D721Med (cell line): ENCODE measurements around the gene SNCA.

ENCODE experiments used
- DNase-seq: peaks from one replicate; pipeline ENCODE4 v3.0.0; 2011; ENCODE audit warnings: low spot score; ENCODE audit not compliant: insufficient read length
- FAIRE-seq: peaks from 2 replicates; lab custom pipeline; 2011; peaks lifted over from hg19 to GRCh38; lab: Jason Lieb, UNC
- CTCF ChIP-seq: IDR thresholded peaks from 2 replicates; pipeline ENCODE4 v1.5.1; 2012; ENCODE audit warnings: mild to moderate bottlenecking, control low read depth; ENCODE audit not compliant: insufficient read depth; ENCODE audit errors: missing control alignments

SNCA gene

GRCh38 chr4:89759426-89759825 is 77.5 kb downstream of the SNCA start:
- peak; percentile 41 for FAIRE-seq
- DNase-seq = no peak
- TF ChIP-seq CTCF = no peak

- DNase-seq = no peak
- no peak for TF ChIP-seq CTCF
- no peak for FAIRE-seq
Observed at GRCh38 chr4:89757154-89757719, 79.7 kb downstream of the SNCA start.

GRCh38 chr4:89755220-89755619 is 81.7 kb downstream of the SNCA start:
- DNase-seq (no peak), FAIRE-seq (no peak)
- TF ChIP-seq CTCF = no peak

GRCh38 chr4:89754531-89754930 is 82.4 kb downstream of the SNCA start:
- FAIRE-seq (no peak), DNase-seq (no peak)
- no peak for TF ChIP-seq CTCF

GRCh38 chr4:89753601-89754066 is 83.3 kb downstream of the SNCA start:
- no peak for DNase-seq
- peak; percentile 16 for FAIRE-seq
- no peak for TF ChIP-seq CTCF

- DNase-seq (no peak), FAIRE-seq (no peak)
- no peak for TF ChIP-seq CTCF
Observed at GRCh38 chr4:89752932-89753598, 83.9 kb downstream of the SNCA start.

- FAIRE-seq (no peak), DNase-seq (no peak)
- no peak for TF ChIP-seq CTCF
Observed at GRCh38 chr4:89751416-89751815, 85.5 kb downstream of the SNCA start.
